GM12878 (cell line): Measurements from ENCODE around the gene CD200R1L. TPM values are rescaled to one million over a fixed set of nuclear protein-coding genes. Genes with fewer than 3 reads are reported as not detected.

Source experiments
- ATAC-seq: fragments of 200-7000 bp; cut with Tn5 transposase; 3 replicates; pipeline ENCODE4 v1.9.1; 2020; ENCODE audit warnings: mild to moderate bottlenecking, moderate library complexity
- BruUV-seq: library from RNA; stranded (reverse); fragments of 400-500 nt; replicated peaks from 2 replicates; lab custom pipeline; 2021; lab: Mats Ljungman, UMichigan
- CTCF ChIA-PET: fragments of 300-600 bp; sonication (Branson Sonifier 250); formaldehyde crosslinking; extraction: SDS; loops from one replicate; lab custom pipeline; 2021; ENCODE audit warnings: inconsistent platforms; lab: Yijun Ruan, JAX
- POLR2A ChIA-PET: fragments of 350-600 bp; formaldehyde crosslinking; extraction: SDS; loops from one replicate; lab custom pipeline; 2021; ENCODE audit warnings: inconsistent platforms; lab: Charles Lee
- RAD21 ChIA-PET: fragments of 300-600 bp; sonication (Branson Sonifier 250); formaldehyde crosslinking; loops from one replicate; lab custom pipeline; 2023; ENCODE audit warnings: antibody characterized with exemption; ENCODE audit not compliant: unreplicated experiment; lab: Charles Lee
- SMC1A ChIA-PET: fragments of 300-600 bp; sonication (Branson Sonifier 250); formaldehyde crosslinking; loops from one replicate; lab custom pipeline; 2023; ENCODE audit not compliant: unreplicated experiment, uncharacterized antibody; lab: Charles Lee
- DNase-seq: peaks from one replicate; pipeline ENCODE4 v3.0.0-alpha.2; 2011; ENCODE audit warnings: low read depth, low spot score
- FAIRE-seq: peaks from 3 replicates; lab custom pipeline; 2011; peaks lifted over from hg19 to GRCh38; lab: Jason Lieb, UNC
- H2AFZ ChIP-seq: 2 replicates; pipeline ENCODE4 v1.6.0; 2011; ENCODE audit warnings: low read depth, low read length, control low read depth; ENCODE audit not compliant: control insufficient read depth
- H3K27ac ChIP-seq: 2 replicates; pipeline ENCODE4 v1.5.1; 2011; ENCODE audit warnings: control low read depth; ENCODE audit not compliant: control insufficient read depth, insufficient read depth
- H3K27me3 ChIP-seq, 2 experiments: replicated peaks in 1 of 2; 2 replicates each; pipeline versions ENCODE4 v1.6.0 to v1.6.1; 2011; ENCODE audit warnings: low read length in 1 of 2; ENCODE audit not compliant: control insufficient read depth in 2 of 2, insufficient read depth in 2 of 2
- H3K36me3 ChIP-seq, 2 experiments: 2 replicates each; pipeline ENCODE4 v1.5.1; 2011; ENCODE audit warnings: low read length in 1 of 2; ENCODE audit not compliant: control insufficient read depth in 2 of 2, insufficient read depth in 2 of 2
- H3K4me1 ChIP-seq: 2 replicates; pipeline ENCODE4 v1.6.1; 2011; ENCODE audit warnings: mild to moderate bottlenecking, low read length, moderate library complexity, mixed read lengths; ENCODE audit not compliant: control insufficient read depth, insufficient read depth
- H3K4me2 ChIP-seq: 2 replicates; pipeline ENCODE4 v1.6.0; 2011; ENCODE audit warnings: control low read depth; ENCODE audit not compliant: control insufficient read depth, insufficient read depth
- H3K4me3 ChIP-seq: fragments of 200-600 bp; sonication (generic); 2 replicates; pipeline ENCODE4 v1.5.1; 2016
- H3K79me2 ChIP-seq: 2 replicates; pipeline ENCODE4 v1.6.0; 2011; ENCODE audit warnings: low read length; ENCODE audit not compliant: control insufficient read depth, insufficient read depth
- H3K9ac ChIP-seq: 2 replicates; pipeline ENCODE4 v1.8.0; 2011; ENCODE audit warnings: low read length, control low read depth, mixed read lengths; ENCODE audit not compliant: control insufficient read depth, insufficient read depth
- H3K9me3 ChIP-seq: replicated peaks from 3 replicates; pipeline ENCODE4 v1.5.1; 2011; ENCODE audit warnings: mild to moderate bottlenecking, low read length; ENCODE audit not compliant: control insufficient read depth, insufficient read depth
- H4K20me1 ChIP-seq: 2 replicates; pipeline ENCODE4 v1.6.0; 2011; ENCODE audit not compliant: control insufficient read depth, insufficient read depth
- CBX3 ChIP-seq: fragments of 200-600 bp; sonication (generic); IDR thresholded peaks from 2 replicates; pipeline ENCODE4 v1.6.1; 2016; ENCODE audit warnings: low read depth, borderline replicate concordance
- EED ChIP-seq: sonication (generic); IDR thresholded peaks from 2 replicates; pipeline ENCODE4 v1.6.1; 2016; ENCODE audit warnings: antibody characterized with exemption, low read depth
- IRF4 ChIP-seq: IDR thresholded peaks from 2 replicates; pipeline ENCODE4 v1.6.1; 2011; ENCODE audit warnings: low read depth, low read length
- MEF2B ChIP-seq: fragments of 450-650 bp; IDR thresholded peaks from 2 replicates; pipeline ENCODE4 v1.6.1; 2018; ENCODE audit warnings: mild to moderate bottlenecking, moderate library complexity; ENCODE audit not compliant: partially characterized antibody, poor library complexity, severe bottlenecking
- NFXL1 ChIP-seq: fragments of 450-650 bp; IDR thresholded peaks from 2 replicates; pipeline ENCODE4 v1.6.1; 2017; ENCODE audit warnings: antibody characterized with exemption, mild to moderate bottlenecking, borderline replicate concordance
- POLR2AphosphoS5 ChIP-seq: IDR thresholded peaks from 2 replicates; pipeline ENCODE4 v1.6.1; 2011; ENCODE audit warnings: mild to moderate bottlenecking, low read length, inconsistent platforms
- RAD21 ChIP-seq: IDR thresholded peaks from 2 replicates; pipeline ENCODE4 v1.6.1; 2011; ENCODE audit warnings: mild to moderate bottlenecking, low read depth, low read length, moderate library complexity; ENCODE audit not compliant: insufficient read depth
- RB1 ChIP-seq: fragments of 450-650 bp; formaldehyde crosslinking; IDR thresholded peaks from 2 replicates; pipeline ENCODE4 v1.6.1; 2017; ENCODE audit warnings: mild to moderate bottlenecking, borderline replicate concordance
- TCF7 ChIP-seq: IDR thresholded peaks from 2 replicates; pipeline ENCODE4 v1.6.1; 2014; ENCODE audit warnings: antibody characterized with exemption, borderline replicate concordance
- YBX1 ChIP-seq: fragments of 450-650 bp; IDR thresholded peaks from 2 replicates; pipeline ENCODE4 v1.6.1; 2016; ENCODE audit warnings: antibody characterized with exemption
- in situ Hi-C: fragments of 300-500 bp; cut with MboI; formaldehyde crosslinking; loops from 9 replicates; pipeline ENCODE4 v1.14.3; 2018; ENCODE audit warnings: mixed read lengths
- intact Hi-C: fragments of 100-400 bp; cut with micrococcal nuclease; formaldehyde crosslinking; loops from one replicate; pipeline ENCODE4 v1.14.2; 2022; ENCODE audit not compliant: unreplicated experiment
- polyA plus RNA-seq, 11 experiments: library from polyadenylated mRNA; depleted of rRNA in 4 of 11; unstranded in 6 of 11; stranded (reverse) in 5 of 11; fragments of >200 nt; fragmentation: Nextera tagmentation in 4 of 11; fragmentation: Illumina TruSeq in 1 of 11; extraction: Ambion mirVana in 4 of 11; extraction: Trizol in 1 of 11; gene quantifications; 1 replicate in 1 of 11; 2 replicates in 10 of 11; pipeline versions ENCODE4 v1.2.1 to v1.2.3, GENCODE V29; 2011 to 2016; ENCODE audit warnings: inconsistent platforms in 2 of 11, missing spikeins in 2 of 11, low read depth in 1 of 11
- total RNA-seq, 4 experiments: library from RNA; depleted of rRNA in 3 of 4; stranded (reverse); fragments of >200 nt in 3 of 4; fragmentation: Illumina TruSeq in 1 of 4; extraction: Trizol in 1 of 4; gene quantifications; 2 replicates each; pipeline versions ENCODE4 v1.2.1 to v1.2.3, GENCODE V29; 2013 to 2021

The CD200R1L gene
- total and polyA plus RNA-seq, 10 of the 15 experiments (the other 5 are each of a cell fraction or from before 2014, with no cell fraction given), result 0.41 TPM; not detected in 9

DNA sequence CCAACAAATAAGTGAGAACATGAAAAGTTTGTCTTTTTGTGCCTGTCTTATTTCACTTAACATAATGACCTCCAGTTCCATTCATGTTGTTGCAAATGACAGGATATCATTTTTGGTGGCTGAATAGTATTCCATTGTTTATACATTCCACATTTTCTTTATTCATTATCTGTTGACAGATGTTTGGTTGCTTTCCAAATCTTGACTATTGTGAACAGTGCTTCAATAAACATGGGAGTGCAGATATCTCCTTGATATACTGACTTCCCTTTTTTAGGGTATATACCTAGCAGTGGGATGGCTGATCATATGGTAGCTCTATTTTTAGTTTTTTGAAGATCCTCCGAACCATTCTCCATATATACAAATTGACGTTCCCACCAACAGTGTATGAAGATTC, 19.1 kb upstream of the CD200R1L start (continued):
- TF ChIP-seq RB1 (no peak), POLR2AphosphoS5 (no peak), IRF4 (no peak)

GRCh38 chr3:112860898-112861297, 14.2 kb upstream of the CD200R1L start:
- TF ChIP-seq YBX1 (no peak), RAD21 (no peak), CBX3 (no peak), MEF2B (no peak), TCF7 (no peak), EED (no peak), NFXL1 (no peak)
- no peak overlapping the region for H2AFZ ChIP-seq
- BruUV-seq, result no TSS peak
- no peak overlapping the region for H3K4me2 ChIP-seq
- intact Hi-C loops (no loop called here), in situ Hi-C loops (no loop called here)
- ChIA-PET RAD21 (no interaction called here), POLR2A (no interaction called here), SMC1A (interaction anchor here (1.0 to 1.4 kb wide), 3 partner anchors 9 to 67 kb away, joined by 3 to 4 read pairs (median 3); no protein-coding TSS in a partner anchor), CTCF (no interaction called here)
- no peak overlapping the region for H3K9ac ChIP-seq
- no peaks in the 10 kb centered on the region for H3K79me2 ChIP-seq
- FAIRE-seq (no peak), DNase-seq (no peak), ATAC-seq (peak; percentile 32)
- peaks cover 3% of the 10 kb centered on the region; the same call in 1 of the 2 replicates for H3K4me1 ChIP-seq
- no peak overlapping the region for H3K4me3 ChIP-seq
- no peaks in the 10 kb centered on the region for H3K27me3 ChIP-seq
- peaks cover 11% of the 10 kb centered on the region; the same call in 2 of the 3 replicates for H3K9me3 ChIP-seq
- H3K27ac ChIP-seq, result no peak overlapping the region
- H4K20me1 ChIP-seq, result no peaks in the 10 kb centered on the region
- H3K36me3 ChIP-seq, result no peaks in the 10 kb centered on the region
